HepG2 (cell line): ENCODE results near the gene RAC3. TPM values are rescaled to one million over a fixed set of nuclear protein-coding genes. Genes with fewer than 3 reads are reported as not detected.

Experiments
- AKAP8 ChIP-seq: sonication (generic); formaldehyde crosslinking; IDR thresholded peaks from 2 replicates; pipeline ENCODE4 v1.5.1; 2020; ENCODE audit warnings: mild to moderate bottlenecking, missing genetic modification reagents
- CBX1 ChIP-seq: IDR thresholded peaks from one replicate; pipeline ENCODE4 v1.6.1; 2016; ENCODE audit warnings: antibody characterized with exemption, low read depth
- EEA1 ChIP-seq: sonication (generic); formaldehyde crosslinking; IDR thresholded peaks from 2 replicates; pipeline ENCODE4 v1.5.1; 2020; ENCODE audit warnings: mild to moderate bottlenecking, missing genetic modification reagents, borderline replicate concordance
- HOXD1 ChIP-seq: sonication (generic); formaldehyde crosslinking; IDR thresholded peaks from 2 replicates; pipeline ENCODE4 v1.5.0; 2020; ENCODE audit warnings: missing genetic modification reagents
- PCBP1 ChIP-seq: fragments of 200-400 bp; formaldehyde crosslinking; IDR thresholded peaks from 2 replicates; pipeline ENCODE4 v1.6.1; 2017; ENCODE audit warnings: mild to moderate bottlenecking, low read depth, low read length, borderline replicate concordance
- SIN3B ChIP-seq: fragments of 150-350 bp; IDR thresholded peaks from 2 replicates; pipeline ENCODE4 v1.6.1; 2014; ENCODE audit warnings: low read length
- SYNCRIP ChIP-seq: fragments of 200-400 bp; formaldehyde crosslinking; IDR thresholded peaks from 2 replicates; pipeline ENCODE4 v1.6.1; 2018; ENCODE audit warnings: mild to moderate bottlenecking, low read depth, low read length; ENCODE audit not compliant: insufficient read depth
- TAF1 ChIP-seq: sonication (generic); formaldehyde crosslinking; IDR thresholded peaks from 2 replicates; pipeline ENCODE4 v1.4.0; 2020; ENCODE audit warnings: missing genetic modification reagents
- ZFY ChIP-seq: sonication (generic); formaldehyde crosslinking; IDR thresholded peaks from 2 replicates; pipeline ENCODE4 v1.4.0; 2020; ENCODE audit warnings: missing genetic modification reagents
- ZNF224 ChIP-seq: sonication (generic); formaldehyde crosslinking; IDR thresholded peaks from 2 replicates; pipeline ENCODE4 v1.5.0; 2020; ENCODE audit warnings: mild to moderate bottlenecking, missing genetic modification reagents
- ZNF230 ChIP-seq: sonication (generic); formaldehyde crosslinking; IDR thresholded peaks from 2 replicates; pipeline ENCODE4 v1.4.0; 2020; ENCODE audit warnings: mild to moderate bottlenecking, missing genetic modification reagents
- ZNF3 ChIP-seq: IDR thresholded peaks from 2 replicates; pipeline ENCODE4 v1.7.0; 2017; ENCODE audit warnings: inconsistent platforms
- ZNF605 ChIP-seq: sonication (generic); formaldehyde crosslinking; IDR thresholded peaks from 2 replicates; pipeline ENCODE4 v1.8.0; 2022; ENCODE audit warnings: mild to moderate bottlenecking, missing genetic modification reagents
- ZNF619 ChIP-seq: sonication (generic); formaldehyde crosslinking; IDR thresholded peaks from 2 replicates; pipeline ENCODE4 v1.4.0; 2020; ENCODE audit warnings: mild to moderate bottlenecking, missing genetic modification reagents
- polyA plus RNA-seq, 8 experiments: library from polyadenylated mRNA; depleted of rRNA in 3 of 8; stranded (reverse) in 7 of 8; unstranded in 1 of 8; fragments of >200 nt; fragmentation: Illumina TruSeq in 4 of 8; extraction: Trizol in 4 of 8; gene quantifications; 2 replicates each; pipeline versions ENCODE4 v1.2.1 to v1.2.3, GENCODE V29; 2011 to 2016; ENCODE audit warnings: low read depth in 4 of 8, missing spikeins in 1 of 8, mixed read lengths in 1 of 8; ENCODE audit not compliant: insufficient read depth in 1 of 8
- total RNA-seq, 5 experiments: library from RNA; depleted of rRNA; stranded (reverse); fragments of >200 nt; fragmentation: Illumina TruSeq; extraction: Trizol; gene quantifications; 2 replicates each; pipeline ENCODE4 v1.2.3, GENCODE V29; 2016; ENCODE audit warnings: low read depth in 1 of 5
- TF ChIP-seq, protein P1 (sequence below): sonication (generic); formaldehyde crosslinking; IDR thresholded peaks from 2 replicates; pipeline ENCODE4 v1.4.0; 2020; ENCODE audit warnings: missing genetic modification reagents
- TF ChIP-seq, protein P2 (sequence below): sonication (generic); formaldehyde crosslinking; IDR thresholded peaks from one replicate; pipeline ENCODE4 v1.5.1; 2020; ENCODE audit warnings: mild to moderate bottlenecking, missing genetic modification reagents; ENCODE audit errors: not compliant biosample characterization
- TF ChIP-seq, protein P3 (sequence below): sonication (generic); formaldehyde crosslinking; IDR thresholded peaks from 2 replicates; pipeline ENCODE4 v1.4.0; 2020; ENCODE audit warnings: missing genetic modification reagents; ENCODE audit errors: not compliant biosample characterization
- TF ChIP-seq, protein P4 (sequence below): sonication (generic); formaldehyde crosslinking; IDR thresholded peaks from 2 replicates; pipeline ENCODE4 v1.9.0; 2021; ENCODE audit warnings: missing genetic modification reagents, mild to moderate bottlenecking, borderline replicate concordance

The RAC3 gene
- total and polyA plus RNA-seq, 2 of the 13 experiments (the other 11 are each of a cell fraction or from before 2014, with no cell fraction given), result 10.5 to 21.3 TPM

DNA sequence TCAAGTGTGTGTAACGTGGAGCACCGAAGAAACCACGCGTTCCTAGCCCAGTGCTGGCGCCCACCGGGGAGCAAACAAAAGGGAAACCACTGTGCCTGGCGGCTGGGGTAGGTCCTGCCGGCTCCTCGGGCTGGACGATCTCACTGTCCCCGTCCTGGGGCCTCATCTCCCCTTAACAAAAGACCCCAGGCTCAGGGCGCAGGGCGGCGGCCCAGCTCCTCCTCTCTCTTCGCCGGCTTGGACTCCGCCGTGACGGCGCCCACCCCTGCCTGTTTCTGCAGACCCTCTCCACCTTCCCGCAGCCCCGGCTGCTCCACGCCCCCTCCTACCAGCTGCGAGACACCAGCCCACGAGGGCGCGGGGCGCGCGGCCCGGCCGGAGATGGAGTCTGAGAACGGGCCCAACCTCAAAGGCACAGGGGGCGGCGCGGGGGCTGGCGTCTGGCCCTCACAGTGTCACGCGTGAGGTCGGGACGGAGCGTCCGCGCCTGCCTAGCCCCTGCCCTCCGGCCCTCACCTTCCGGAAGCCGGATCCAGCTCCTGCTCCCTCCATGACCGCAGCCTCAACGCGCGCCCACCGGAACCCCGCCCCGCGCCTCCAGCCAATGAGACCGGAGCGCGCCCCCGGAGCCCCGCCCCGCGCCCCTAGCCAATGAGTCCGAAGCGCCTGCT lies 9.0 kb upstream of the RAC3 start, which contains the start of gene CENPX (continued):
- TF ChIP-seq PCBP1, result peak; percentile 77; the same call in 1 of the 2 replicates
- TF ChIP-seq, protein P1, sequence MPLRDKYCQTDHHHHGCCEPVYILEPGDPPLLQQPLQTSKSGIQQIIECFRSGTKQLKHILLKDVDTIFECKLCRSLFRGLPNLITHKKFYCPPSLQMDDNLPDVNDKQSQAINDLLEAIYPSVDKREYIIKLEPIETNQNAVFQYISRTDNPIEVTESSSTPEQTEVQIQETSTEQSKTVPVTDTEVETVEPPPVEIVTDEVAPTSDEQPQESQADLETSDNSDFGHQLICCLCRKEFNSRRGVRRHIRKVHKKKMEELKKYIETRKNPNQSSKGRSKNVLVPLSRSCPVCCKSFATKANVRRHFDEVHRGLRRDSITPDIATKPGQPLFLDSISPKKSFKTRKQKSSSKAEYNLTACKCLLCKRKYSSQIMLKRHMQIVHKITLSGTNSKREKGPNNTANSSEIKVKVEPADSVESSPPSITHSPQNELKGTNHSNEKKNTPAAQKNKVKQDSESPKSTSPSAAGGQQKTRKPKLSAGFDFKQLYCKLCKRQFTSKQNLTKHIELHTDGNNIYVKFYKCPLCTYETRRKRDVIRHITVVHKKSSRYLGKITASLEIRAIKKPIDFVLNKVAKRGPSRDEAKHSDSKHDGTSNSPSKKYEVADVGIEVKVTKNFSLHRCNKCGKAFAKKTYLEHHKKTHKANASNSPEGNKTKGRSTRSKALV (CRISPR knock-in tag), result no peak
- no peak for TF ChIP-seq SYNCRIP
- TF ChIP-seq ZNF224 (CRISPR knock-in tag), result 0 out of 2 replicates have a peak, but pooled peaks have one; percentile 39
- TF ChIP-seq SIN3B, result no peak
- peak; percentile 78; the same call in 1 of the 2 replicates for TF ChIP-seq EEA1 (CRISPR knock-in tag)
- TF ChIP-seq ZNF230 (CRISPR knock-in tag), result 0 out of 2 replicates have a peak, but pooled peaks have one; percentile 45
- TF ChIP-seq HOXD1 (CRISPR knock-in tag), result peak; percentile 73
- peak; percentile 61; the same call in 1 of the 2 replicates for TF ChIP-seq ZNF605
- TF ChIP-seq, protein P2, sequence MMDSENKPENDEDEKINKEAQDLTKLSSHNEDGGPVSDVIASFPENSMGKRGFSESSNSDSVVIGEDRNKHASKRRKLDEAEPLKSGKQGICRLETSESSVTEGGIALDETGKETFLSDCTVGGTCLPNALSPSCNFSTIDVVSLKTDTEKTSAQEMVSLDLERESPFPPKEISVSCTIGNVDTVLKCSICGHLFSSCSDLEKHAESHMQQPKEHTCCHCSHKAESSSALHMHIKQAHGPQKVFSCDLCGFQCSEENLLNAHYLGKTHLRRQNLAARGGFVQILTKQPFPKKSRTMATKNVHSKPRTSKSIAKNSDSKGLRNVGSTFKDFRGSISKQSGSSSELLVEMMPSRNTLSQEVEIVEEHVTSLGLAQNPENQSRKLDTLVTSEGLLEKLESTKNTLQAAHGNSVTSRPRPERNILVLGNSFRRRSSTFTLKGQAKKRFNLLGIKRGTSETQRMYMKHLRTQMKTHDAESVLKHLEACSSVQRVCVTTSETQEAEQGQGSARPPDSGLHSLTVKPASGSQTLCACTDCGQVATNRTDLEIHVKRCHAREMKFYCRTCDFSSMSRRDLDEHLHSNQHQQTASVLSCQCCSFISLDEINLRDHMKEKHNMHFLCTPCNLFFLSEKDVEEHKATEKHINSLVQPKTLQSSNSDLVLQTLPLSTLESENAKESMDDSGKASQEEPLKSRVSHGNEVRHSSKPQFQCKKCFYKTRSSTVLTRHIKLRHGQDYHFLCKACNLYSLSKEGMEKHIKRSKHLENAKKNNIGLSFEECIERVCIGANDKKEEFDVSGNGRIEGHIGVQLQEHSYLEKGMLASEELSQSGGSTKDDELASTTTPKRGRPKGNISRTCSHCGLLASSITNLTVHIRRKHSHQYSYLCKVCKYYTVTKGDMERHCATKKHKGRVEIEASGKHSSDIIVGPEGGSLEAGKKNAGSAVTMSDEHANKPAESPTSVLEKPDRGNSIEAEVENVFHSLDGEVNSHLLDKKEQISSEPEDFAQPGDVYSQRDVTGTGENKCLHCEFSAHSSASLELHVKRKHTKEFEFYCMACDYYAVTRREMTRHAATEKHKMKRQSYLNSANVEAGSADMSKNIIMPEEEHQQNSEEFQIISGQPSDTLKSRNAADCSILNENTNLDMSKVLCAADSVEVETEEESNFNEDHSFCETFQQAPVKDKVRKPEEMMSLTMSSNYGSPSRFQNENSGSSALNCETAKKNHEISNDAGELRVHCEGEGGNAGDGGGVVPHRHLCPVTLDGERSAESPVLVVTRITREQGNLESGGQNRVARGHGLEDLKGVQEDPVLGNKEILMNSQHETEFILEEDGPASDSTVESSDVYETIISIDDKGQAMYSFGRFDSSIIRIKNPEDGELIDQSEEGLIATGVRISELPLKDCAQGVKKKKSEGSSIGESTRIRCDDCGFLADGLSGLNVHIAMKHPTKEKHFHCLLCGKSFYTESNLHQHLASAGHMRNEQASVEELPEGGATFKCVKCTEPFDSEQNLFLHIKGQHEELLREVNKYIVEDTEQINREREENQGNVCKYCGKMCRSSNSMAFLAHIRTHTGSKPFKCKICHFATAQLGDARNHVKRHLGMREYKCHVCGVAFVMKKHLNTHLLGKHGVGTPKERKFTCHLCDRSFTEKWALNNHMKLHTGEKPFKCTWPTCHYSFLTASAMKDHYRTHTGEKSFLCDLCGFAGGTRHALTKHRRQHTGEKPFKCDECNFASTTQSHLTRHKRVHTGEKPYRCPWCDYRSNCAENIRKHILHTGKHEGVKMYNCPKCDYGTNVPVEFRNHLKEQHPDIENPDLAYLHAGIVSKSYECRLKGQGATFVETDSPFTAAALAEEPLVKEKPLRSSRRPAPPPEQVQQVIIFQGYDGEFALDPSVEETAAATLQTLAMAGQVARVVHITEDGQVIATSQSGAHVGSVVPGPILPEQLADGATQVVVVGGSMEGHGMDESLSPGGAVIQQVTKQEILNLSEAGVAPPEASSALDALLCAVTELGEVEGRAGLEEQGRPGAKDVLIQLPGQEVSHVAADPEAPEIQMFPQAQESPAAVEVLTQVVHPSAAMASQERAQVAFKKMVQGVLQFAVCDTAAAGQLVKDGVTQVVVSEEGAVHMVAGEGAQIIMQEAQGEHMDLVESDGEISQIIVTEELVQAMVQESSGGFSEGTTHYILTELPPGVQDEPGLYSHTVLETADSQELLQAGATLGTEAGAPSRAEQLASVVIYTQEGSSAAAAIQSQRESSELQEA (CRISPR knock-in tag), result no peak
- peak; percentile 70 for TF ChIP-seq ZFY (CRISPR knock-in tag)
- TF ChIP-seq AKAP8 (CRISPR knock-in tag), result no peak; the same call in 1 of the 2 replicates
- TF ChIP-seq ZNF3 (CRISPR knock-in tag), result no peak
- TF ChIP-seq CBX1, result peak; percentile 51
- TF ChIP-seq, protein P3, sequence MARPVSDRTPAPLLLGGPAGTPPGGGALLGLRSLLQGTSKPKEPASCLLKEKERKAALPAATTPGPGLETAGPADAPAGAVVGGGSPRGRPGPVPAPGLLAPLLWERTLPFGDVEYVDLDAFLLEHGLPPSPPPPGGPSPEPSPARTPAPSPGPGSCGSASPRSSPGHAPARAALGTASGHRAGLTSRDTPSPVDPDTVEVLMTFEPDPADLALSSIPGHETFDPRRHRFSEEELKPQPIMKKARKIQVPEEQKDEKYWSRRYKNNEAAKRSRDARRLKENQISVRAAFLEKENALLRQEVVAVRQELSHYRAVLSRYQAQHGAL (CRISPR knock-in tag), result peak; percentile 32
- peak; percentile 96 for TF ChIP-seq TAF1 (CRISPR knock-in tag)
- 0 out of 2 replicates have a peak, but pooled peaks have one; percentile 69 for TF ChIP-seq ZNF619
- TF ChIP-seq, protein P4, sequence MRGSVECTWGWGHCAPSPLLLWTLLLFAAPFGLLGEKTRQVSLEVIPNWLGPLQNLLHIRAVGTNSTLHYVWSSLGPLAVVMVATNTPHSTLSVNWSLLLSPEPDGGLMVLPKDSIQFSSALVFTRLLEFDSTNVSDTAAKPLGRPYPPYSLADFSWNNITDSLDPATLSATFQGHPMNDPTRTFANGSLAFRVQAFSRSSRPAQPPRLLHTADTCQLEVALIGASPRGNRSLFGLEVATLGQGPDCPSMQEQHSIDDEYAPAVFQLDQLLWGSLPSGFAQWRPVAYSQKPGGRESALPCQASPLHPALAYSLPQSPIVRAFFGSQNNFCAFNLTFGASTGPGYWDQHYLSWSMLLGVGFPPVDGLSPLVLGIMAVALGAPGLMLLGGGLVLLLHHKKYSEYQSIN, result no peak
